HG03439 (cell line): ENCODE results near the gene XPC.

Experiments used
- ATAC-seq: cut with Tn5 transposase; IDR thresholded peaks from one replicate; pipeline ENCODE4 v1.9.1; 2021; ENCODE audit warnings: mild to moderate bottlenecking, moderate library complexity; ENCODE audit not compliant: unreplicated experiment

The XPC gene

DNA sequence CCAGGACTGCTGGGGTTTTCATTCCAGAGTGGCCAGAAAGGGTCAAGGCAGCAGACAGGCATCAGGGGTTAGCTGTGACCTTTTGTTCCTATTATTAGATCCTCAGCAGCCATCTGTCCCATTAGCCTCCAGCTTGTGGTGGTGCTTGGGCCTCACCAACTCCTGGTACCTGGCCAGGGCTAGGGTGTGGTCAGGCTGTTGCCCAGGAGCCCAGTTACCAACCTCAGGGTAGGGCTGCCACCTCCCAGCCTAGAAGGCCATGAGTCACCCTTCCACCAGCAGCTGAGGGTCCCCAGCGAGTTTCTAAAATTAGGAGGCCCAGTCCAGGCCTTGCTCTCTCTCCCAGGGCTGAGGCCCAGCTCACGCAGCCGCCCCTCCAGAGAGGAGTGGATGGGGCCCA, 41.4 kb downstream of the XPC start:
- no peak for ATAC-seq

DNA sequence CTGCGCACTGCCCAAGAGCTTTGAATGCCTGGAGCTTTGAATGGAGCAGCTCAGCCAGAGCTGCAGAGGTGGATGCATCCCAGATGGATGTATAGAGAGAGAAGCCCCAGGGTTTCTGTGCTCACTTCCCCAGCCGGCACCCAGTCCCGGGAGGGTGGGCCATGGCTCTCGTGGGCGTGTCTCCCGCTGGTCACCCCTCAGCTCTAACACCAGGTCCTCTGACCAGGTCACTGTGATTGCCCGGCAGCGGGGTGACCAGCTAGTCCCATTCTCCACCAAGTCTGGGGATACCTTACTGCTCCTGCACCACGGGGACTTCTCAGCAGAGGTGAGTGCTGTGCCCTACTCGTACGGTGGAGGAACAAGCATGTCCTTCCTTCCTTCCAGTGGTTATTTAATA, 42.8 kb downstream of the XPC start:
- ATAC-seq: no peak

DNA sequence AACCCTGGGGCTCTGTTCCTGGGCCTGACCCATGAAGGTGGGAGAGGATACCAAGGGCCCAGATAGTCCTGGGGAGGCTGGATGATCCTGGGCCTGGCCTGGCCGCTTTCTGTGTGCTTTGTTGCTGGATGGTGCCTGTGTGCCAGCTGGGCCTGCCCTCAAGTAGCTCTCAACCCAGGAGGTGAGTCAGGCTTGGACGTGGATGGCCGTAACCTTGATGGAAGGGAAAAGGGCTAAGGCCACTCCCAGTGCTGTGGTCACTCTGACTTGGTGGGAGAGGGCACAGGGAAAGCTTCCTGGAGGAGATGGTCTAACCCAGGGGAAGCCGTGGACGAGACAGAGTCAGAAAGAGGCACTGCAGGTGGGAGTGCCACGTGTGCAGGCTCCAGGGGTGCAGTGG, 44.1 kb downstream of the XPC start:
- ATAC-seq: no peak

GRCh38 chr3:14133876-14134275, 44.5 kb downstream of the XPC start:
- no peak for ATAC-seq

- ATAC-seq: no peak
Observed at GRCh38 chr3:14133188-14133800, 45.1 kb downstream of the XPC start.

DNA sequence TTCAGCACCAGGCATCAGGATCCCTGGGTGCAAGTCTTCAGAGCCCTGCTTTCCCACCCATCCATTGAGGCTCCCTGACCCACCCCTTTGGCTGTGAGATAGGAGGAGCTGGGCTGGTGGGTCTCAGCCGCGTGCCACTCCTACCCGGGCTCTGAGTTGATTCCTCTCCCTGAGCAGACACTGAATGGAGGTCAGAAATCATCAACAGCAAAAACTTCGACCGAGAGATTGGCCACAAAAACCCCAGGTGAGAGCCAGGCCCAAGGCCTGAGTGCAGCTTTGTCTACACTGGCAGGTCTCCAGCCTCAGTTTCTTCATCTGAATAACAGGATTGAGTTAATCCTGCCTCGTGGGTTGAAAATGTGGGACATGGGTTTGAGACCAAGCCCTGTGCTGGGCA, 45.7 kb downstream of the XPC start:
- no peak for ATAC-seq

DNA sequence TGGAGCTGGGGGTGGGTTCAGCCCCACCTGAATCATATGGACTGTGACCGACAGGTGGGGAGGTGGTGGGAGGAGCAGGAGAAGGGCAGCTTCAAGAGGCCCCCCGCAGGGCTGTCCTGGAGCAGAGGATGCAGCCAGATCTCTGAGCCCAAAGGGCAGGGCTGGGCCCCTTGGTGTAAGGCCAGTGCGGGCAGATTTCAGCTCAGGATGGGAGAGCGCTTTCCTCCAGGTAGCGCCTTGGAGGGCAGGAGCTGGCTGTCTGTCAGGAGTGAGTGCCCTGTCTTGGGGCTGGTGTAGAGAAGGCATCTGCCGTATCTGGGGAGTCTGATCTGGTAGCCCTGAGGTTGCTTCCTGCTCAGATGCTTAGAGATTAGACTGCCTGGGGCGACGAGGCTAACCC, 46.3 kb downstream of the XPC start:
- ATAC-seq: no peak

DNA sequence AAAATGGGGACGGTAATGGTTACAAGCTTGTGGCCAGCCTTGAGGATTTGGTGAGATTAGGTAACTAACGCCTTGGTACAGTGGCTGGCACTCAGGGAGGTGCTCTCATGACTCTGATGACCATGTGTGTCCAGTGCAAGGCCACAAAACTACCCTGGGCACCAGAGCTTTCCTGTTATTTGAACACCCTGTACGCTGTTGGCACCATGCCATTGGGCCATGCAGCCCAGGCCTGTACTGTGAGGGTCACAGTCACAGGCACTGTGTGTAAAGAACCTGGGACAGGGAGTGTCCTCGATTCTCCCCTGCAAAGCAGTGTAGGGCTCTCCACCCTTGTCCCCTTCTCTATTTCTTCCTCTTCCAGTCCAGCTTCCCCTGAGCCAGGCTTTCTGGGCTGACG, 47.3 kb downstream of the XPC start:
- no peak for ATAC-seq

DNA sequence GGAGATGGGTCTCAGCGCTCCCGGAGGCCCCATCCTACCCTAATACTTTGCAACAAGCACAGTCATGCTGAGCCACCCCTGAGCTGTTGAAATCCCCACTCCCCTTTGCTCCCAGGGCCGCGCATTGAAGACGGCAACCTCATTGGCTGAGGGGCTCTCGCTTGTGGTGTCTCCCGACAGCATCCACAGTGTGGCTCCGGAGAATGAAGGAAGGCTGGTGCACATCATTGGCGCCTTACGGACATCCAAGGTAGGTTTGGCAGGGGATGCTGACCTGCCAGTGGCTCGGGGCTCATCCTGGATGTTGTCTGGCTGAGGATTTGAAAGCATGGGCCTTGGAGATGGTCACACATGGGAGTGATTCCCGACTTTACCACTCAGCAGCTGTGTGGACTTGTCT, 47.7 kb downstream of the XPC start:
- ATAC-seq: no peak

DNA sequence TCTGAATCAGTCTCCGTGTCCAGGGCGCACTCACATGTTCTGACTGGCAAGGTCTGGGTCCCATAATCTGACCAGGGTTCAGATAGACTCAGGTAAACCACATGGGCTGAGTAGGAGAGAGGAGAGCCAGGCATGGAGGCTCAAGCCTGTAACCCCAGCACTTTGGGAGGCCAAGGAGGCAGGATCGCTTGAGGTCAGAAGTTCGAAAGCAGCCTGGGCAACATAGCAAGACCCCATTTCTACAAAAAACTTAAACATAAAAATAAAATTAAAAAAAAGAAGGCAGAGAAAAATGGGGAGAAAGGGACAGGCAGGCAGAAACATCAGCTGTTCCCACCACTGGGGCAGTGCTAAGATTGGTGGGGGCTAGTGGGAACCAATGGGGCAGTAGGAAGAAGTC, 48.2 kb downstream of the XPC start:
- ATAC-seq: no peak

DNA sequence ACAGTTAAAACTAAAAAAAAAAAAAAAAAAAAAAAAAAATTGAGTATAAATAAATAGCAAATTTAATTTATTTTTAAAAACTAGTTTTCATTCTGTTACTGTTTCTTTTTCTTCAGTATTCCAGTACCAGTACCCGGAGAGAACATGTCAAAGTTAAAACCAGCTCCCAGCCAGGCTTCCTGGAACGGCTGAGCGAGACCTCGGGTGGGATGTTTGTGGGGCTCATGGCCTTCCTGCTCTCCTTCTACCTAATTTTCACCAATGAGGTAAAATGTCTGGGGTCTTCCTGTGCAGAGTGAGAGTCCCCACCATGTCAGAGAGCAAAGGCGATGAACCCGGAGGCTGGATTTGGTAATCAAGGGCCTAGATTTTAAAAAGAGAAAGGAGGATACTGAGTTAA, 49.1 kb downstream of the XPC start:
- ATAC-seq: no peak

DNA sequence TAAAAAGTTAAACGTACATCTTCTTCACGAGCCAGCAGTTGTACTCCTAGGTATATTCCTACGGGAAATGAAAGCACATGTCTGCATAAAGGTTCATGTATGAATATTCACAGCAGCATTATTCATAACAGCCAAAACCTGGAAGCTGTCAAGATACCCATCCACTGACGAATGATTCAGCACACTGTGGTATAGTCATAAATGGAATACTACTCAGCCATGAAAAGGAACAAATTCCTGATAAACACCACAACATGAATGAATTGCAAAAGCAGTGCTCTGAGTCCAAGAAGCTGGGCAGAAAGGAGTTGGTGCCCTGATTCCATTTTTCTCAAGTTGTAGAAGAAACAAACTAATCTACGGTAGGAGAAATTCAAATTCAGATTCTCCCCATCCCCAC, 49.7 kb downstream of the XPC start:
- ATAC-seq: no peak

DNA sequence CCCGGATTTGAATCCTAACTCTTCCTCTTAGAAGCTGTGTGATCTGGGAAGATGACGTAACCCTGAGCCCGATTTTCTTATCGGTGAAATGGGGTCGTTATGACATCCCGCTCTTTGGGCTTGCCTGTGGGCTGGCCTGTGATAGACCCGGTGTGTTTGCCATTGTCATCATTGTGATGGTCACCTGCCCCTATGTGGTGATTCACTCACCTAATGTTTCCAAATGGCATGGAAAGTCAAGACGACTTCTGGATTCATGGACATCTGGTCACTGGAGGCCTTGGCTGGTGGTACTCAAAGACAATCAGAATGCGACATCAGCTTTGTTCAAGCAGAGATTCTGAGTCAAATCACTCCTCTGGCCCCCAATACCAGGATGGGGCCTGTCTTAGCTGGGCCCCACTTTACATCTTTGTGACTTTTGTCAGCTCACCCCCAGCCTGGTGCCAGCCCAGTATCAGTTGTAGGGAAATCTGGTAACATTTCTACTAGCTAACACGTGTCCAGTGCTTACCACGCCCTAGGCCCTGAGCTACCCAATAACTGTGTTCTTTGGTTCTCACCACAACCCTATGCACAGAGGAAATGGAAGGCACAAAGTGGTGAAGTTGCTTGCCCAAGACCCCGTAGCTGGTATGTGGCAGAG, 50.8 kb downstream of the XPC start:
- no peak for ATAC-seq

DNA sequence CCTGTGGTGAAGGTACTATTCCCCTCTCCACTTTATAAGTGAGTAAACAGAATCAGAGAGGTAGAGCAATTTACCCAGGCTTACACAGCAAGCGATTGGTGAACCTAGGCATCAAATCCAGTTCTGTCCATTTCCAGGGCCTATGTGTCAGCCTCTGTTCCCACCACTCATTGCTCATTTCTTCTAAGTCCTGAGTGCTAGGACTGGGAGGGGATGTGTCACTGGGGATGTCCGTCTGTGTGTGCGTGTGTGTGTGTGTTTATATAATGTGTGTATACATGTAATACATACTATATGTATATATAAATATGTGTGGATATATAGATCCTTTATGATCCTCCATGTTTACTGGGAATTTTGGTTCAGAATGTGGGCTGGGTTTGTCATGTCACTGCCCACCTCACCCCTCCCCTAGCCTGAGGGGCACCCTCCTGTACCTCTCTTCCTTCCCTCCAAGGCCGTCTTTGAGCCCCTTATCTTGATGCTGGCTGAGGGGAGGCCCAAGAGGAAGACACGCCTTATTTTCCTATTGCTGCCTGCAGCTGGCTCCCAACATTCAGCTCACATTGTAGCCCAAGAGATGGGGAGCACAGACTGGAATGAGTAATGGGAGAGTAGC, 51.4 kb downstream of the XPC start:
- no peak for ATAC-seq

DNA sequence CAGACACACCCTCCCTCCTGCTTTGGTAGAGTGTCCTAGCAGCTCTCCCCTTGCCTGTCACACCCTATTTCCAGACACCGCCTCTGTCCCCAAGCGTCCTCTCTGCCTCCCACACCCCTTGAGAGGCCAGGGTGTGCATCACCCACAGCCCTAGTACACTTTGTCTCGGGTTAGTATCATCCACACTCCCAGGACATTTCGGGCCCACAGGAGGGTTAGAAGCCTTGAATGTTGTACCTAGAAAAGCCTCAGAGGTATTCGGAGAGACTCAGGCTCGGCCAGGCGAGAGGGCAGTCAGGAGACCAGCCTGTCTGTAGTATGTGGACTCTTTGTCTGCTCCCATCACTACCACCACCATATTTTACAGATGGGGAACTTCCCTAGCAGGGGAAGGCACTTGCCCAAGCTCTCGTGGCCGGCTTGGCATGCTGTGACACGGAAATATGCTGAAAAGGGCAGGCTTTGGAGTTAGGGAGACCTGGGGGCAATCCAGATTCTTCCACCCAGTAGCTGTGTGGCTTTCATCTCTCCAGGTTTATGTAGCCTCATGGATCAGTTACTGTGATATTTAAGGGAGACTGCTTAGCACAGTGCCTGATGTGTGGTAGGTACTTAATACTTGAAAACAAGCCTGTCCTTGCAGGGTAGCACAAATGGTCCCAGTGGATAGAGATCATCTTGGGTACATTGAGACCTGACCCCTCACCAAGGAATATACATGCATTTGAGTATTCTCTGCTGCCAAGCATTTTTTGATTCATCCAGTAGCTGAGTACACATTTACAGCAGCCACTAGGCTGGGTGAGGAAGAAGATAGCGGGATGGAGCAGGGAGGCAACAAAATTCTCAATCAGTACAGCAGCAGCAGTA, 52.1 kb downstream of the XPC start:
- ATAC-seq: no peak

GRCh38 chr3:14125193-14126016, 53.0 kb downstream of the XPC start:
- ATAC-seq: peak; percentile 32

DNA sequence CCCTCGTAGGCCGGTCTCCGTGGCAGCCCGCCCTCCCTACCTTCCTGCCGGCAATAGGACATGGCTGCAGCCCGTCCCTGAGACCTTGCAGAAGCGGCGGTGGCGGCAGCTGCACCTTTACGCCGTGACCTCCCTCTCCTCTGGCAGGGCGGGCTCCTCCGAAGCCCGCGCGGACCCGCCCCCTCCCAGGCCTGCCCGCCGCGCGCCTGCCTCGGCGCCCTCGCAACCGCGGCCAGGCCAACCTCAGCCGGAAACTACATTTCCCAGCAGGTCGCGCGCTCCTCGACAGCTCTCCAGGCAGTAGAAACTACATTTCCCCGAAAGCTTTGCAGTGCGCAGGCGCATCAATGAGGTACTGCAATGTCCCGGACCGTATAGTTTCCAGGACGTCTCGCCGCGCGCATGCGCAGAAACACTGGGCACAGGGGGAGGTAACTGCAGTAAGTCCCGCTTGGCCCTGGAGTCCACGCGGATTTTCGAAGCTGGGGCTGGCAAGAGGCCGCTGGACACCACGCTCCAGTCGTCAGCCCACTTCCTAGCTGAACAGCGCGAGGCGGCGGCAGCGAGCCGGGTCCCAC, 53.7 kb downstream of the XPC start, which contains the start of the genes CHCHD4 and TMEM43:
Gene CHCHD4 (minus strand): TSS at position 256 of the 578 bp plus-strand sequence. CDS start 194 bp downstream, at position 62.
Gene TMEM43 (plus strand): TSS at position 438 of the 578 bp plus-strand sequence. CDS start 142 bp downstream, outside the sequence.
- peak; percentile 89 for ATAC-seq

GRCh38 chr3:14124223-14124614, 54.2 kb downstream of the XPC start:
- peak; percentile 33 for ATAC-seq

GRCh38 chr3:14123308-14124222, 54.8 kb downstream of the XPC start:
- ATAC-seq: no peak
